CD4-positive, alpha-beta T cell (primary cell): ENCODE data around the gene PARD6G. TPM values are rescaled to one million over a fixed set of nuclear protein-coding genes. Genes with fewer than 3 reads are reported as not detected.

Experiments
- ATAC-seq: fragments of 200-7000 bp; cut with Tn5 transposase; one replicate; pipeline ENCODE4 v1.10.0; 2022; ENCODE audit warnings: mild to moderate bottlenecking; ENCODE audit not compliant: poor library complexity
- CTCF ChIA-PET: fragments of 350-600 bp; sonication (Branson Sonifier 250); formaldehyde crosslinking; loops from one replicate; lab custom pipeline; 2021; ENCODE audit warnings: antibody characterized with exemption, inconsistent platforms; lab: Charles Lee
- POLR2A ChIA-PET: fragments of 350-600 bp; sonication (Branson Sonifier 250); formaldehyde crosslinking; loops from one replicate; lab custom pipeline; 2021; ENCODE audit warnings: antibody characterized with exemption, inconsistent platforms; lab: Charles Lee
- DNase-seq, 14 experiments: peaks; one replicate each; pipeline ENCODE4 v3.0.0-alpha.2; 2013 to 2020; ENCODE audit warnings: mixed read lengths in 2 of 14
- H3K27ac ChIP-seq, 2 donors: one replicate each; pipeline versions ENCODE4 v1.5.1 to v1.7.0; 2013; ENCODE audit warnings: low read length in 2 of 2, low read depth in 1 of 2, mild to moderate bottlenecking in 1 of 2
- H3K27me3 ChIP-seq, 2 experiments: 1 replicate in 1 of 2; 2 replicates in 1 of 2; pipeline versions ENCODE4 v1.6.1 to v1.7.0; 2013; ENCODE audit warnings: low read length in 2 of 2, control low read depth in 1 of 2, mild to moderate bottlenecking in 1 of 2, moderate library complexity in 1 of 2; ENCODE audit not compliant: insufficient read depth in 2 of 2, control insufficient read depth in 1 of 2
- H3K36me3 ChIP-seq: one replicate; pipeline ENCODE4 v1.6.1; 2013; ENCODE audit warnings: low read length, control low read depth; ENCODE audit not compliant: insufficient read depth
- H3K4me1 ChIP-seq: one replicate; pipeline ENCODE4 v1.6.1; 2013; ENCODE audit warnings: low read length, control low read depth; ENCODE audit not compliant: insufficient read depth
- H3K4me3 ChIP-seq: one replicate; pipeline ENCODE4 v1.5.1; 2013; ENCODE audit warnings: mild to moderate bottlenecking, low read length, moderate library complexity
- H3K9me3 ChIP-seq, 2 experiments: 1 replicate in 1 of 2; 2 replicates in 1 of 2; pipeline versions ENCODE4 v1.6.1 to v1.7.0; 2013; ENCODE audit warnings: low read length in 2 of 2, mild to moderate bottlenecking in 2 of 2, control low read depth in 1 of 2, moderate library complexity in 1 of 2; ENCODE audit not compliant: control insufficient read depth in 1 of 2, insufficient read depth in 1 of 2
- H3K27ac Mint-ChIP-seq: one replicate; pipeline ENCODE4 v1.8.0; 2020; ENCODE audit warnings: mixed read lengths
- H3K27me3 Mint-ChIP-seq: one replicate; pipeline ENCODE4 v1.8.0; 2021; ENCODE audit warnings: mixed read lengths
- H3K36me3 Mint-ChIP-seq: one replicate; pipeline ENCODE4 v1.8.0; 2021; ENCODE audit warnings: low read depth, mixed read lengths
- H3K4me1 Mint-ChIP-seq: one replicate; pipeline ENCODE4 v1.8.0; 2021; ENCODE audit warnings: low read depth, mixed read lengths
- H3K4me3 Mint-ChIP-seq: one replicate; pipeline ENCODE4 v1.8.0; 2020; ENCODE audit warnings: mild to moderate bottlenecking, mixed read lengths
- H3K9me3 Mint-ChIP-seq: one replicate; pipeline ENCODE4 v1.8.0; 2020; ENCODE audit warnings: mixed read lengths
- intact Hi-C, 2 experiments: fragments of 100-400 bp; cut with DNase I in 1 of 2; cut with micrococcal nuclease in 1 of 2; formaldehyde crosslinking; loops; one replicate each; pipeline versions ENCODE4 v1.15.1 to v1.9.0; 2023 to 2025; cut with DNase I, micrococcal nuclease
- total RNA-seq, 174 experiments: library from RNA in 2 of 174; stranded (reverse) in 2 of 174; gene quantifications; one replicate each; pipeline ENCODE4 v1.2.3 and lab custom pipeline; 2021 to 2026
- TF ChIP-seq, protein P1 (sequence below): fragments of 200-600 bp; IDR thresholded peaks from one replicate; pipeline ENCODE4 v1.8.0; 2022; ENCODE audit warnings: antibody characterized with exemption, mild to moderate bottlenecking

Gene PARD6G
- total RNA-seq, 2 experiments from 2014 or later: 0.38 to 1.1 TPM

DNA sequence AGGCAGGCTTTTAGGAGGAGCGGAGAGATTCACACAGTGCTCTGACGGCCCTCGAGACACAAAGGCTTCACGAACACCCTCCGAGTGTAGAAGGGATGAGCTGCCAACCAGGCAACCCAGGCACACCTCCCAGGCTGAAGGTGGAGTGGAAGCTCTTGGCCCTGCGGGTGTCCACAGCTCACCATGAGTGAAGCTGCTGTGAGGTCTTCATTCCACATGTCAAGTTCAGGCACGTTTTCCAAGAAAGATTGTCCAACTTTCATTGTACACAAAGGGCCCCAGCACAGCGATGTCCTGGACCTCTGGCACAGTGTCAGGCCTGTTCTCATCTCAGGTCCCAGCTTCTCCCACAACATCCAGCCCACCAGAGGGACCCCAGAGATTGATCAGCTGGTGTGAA is 13.4 kb downstream of the PARD6G start:
- no peaks in the 10 kb centered on the region for H3K4me1 Mint-ChIP-seq
- Histone ChIP-seq H3K9me3 (peaks cover 0 to 3% of the 10 kb centered on the region in 2 experiments), H3K36me3 (no peaks in the 10 kb centered on the region), H3K27me3 (no peaks in the 10 kb centered on the region), H3K4me3 (no peak overlapping the region), H3K4me1 (no peaks in the 10 kb centered on the region), H3K27ac (no peak overlapping the region)
- ChIA-PET CTCF (no interaction called here), POLR2A (no interaction called here)
- intact Hi-C loops: no loop called here
- H3K27me3 Mint-ChIP-seq: peaks cover 12% of the 10 kb centered on the region
- H3K36me3 Mint-ChIP-seq: no peaks in the 10 kb centered on the region
- no peak for ATAC-seq
- H3K27ac Mint-ChIP-seq: no peak overlapping the region
- DNase-seq: no peak
- TF ChIP-seq, protein P1, sequence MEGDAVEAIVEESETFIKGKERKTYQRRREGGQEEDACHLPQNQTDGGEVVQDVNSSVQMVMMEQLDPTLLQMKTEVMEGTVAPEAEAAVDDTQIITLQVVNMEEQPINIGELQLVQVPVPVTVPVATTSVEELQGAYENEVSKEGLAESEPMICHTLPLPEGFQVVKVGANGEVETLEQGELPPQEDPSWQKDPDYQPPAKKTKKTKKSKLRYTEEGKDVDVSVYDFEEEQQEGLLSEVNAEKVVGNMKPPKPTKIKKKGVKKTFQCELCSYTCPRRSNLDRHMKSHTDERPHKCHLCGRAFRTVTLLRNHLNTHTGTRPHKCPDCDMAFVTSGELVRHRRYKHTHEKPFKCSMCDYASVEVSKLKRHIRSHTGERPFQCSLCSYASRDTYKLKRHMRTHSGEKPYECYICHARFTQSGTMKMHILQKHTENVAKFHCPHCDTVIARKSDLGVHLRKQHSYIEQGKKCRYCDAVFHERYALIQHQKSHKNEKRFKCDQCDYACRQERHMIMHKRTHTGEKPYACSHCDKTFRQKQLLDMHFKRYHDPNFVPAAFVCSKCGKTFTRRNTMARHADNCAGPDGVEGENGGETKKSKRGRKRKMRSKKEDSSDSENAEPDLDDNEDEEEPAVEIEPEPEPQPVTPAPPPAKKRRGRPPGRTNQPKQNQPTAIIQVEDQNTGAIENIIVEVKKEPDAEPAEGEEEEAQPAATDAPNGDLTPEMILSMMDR: no peak
- no peaks in the 10 kb centered on the region for H3K9me3 Mint-ChIP-seq
- no peak overlapping the region for H3K4me3 Mint-ChIP-seq

- no peak overlapping the region for H3K4me3 ChIP-seq
- ATAC-seq (no peak), DNase-seq (no peak)
- Mint-ChIP-seq H3K27me3 (peaks cover 9% of the 10 kb centered on the region), H3K36me3 (no peaks in the 10 kb centered on the region), H3K4me3 (no peak overlapping the region), H3K27ac (no peak overlapping the region), H3K4me1 (no peaks in the 10 kb centered on the region), H3K9me3 (no peaks in the 10 kb centered on the region)
- TF ChIP-seq, protein P1: no peak
- H3K9me3 ChIP-seq: no peaks in the 10 kb centered on the region
- no peak overlapping the region for H3K27ac ChIP-seq
- intact Hi-C loops: no loop called here
- ChIA-PET CTCF (no interaction called here), POLR2A (no interaction called here)
- no peaks in the 10 kb centered on the region for H3K27me3 ChIP-seq
- no peaks in the 10 kb centered on the region for H3K4me1 ChIP-seq
- H3K36me3 ChIP-seq: no peaks in the 10 kb centered on the region
These were observed 14.0 kb downstream of the PARD6G start for GRCh38 chr18:80233201-80233835.

DNA sequence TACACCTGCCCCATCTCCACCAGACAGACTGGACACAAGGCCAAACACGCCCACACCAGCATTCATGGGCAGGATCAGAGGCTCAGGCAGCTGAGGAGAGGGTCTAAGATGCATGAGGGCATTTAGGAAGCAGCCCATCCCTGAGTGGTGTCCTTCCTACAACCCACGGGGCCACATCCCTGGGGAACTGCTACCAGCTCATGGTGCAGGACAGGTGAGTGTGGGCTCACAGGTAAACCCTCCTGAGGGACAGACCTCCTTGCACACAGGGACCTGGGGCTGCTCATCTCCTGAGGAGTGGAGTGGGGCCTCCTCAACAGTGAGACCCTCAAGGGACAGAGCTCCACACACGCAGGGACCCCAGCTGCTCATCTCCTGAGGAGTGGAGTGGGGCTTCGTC is 14.6 kb downstream of the PARD6G start:
- Histone ChIP-seq H3K4me1 (no peaks in the 10 kb centered on the region), H3K9me3 (no peaks in the 10 kb centered on the region), H3K36me3 (no peaks in the 10 kb centered on the region), H3K27ac (no peak overlapping the region), H3K27me3 (no peaks in the 10 kb centered on the region), H3K4me3 (no peak overlapping the region)
- Mint-ChIP-seq H3K9me3 (no peaks in the 10 kb centered on the region), H3K27ac (no peak overlapping the region), H3K4me3 (no peak overlapping the region), H3K4me1 (no peaks in the 10 kb centered on the region), H3K27me3 (peaks cover 9% of the 10 kb centered on the region), H3K36me3 (no peaks in the 10 kb centered on the region)
- intact Hi-C loops: no loop called here
- POLR2A ChIA-PET: no interaction called here
- ATAC-seq (no peak), DNase-seq (no peak)
- CTCF ChIA-PET: no interaction called here
- TF ChIP-seq, protein P1: no peak
